Large intestine (tissue), 3 donors: ENCODE data around the gene GAGE12J. TPM values are rescaled to one million over a fixed set of nuclear protein-coding genes. Genes with fewer than 3 reads are reported as not detected.
"Not testable (repeated sequence)": the region's sequence is repeated elsewhere in the genome, so short reads cannot be mapped to it uniquely, and the experiment has no call there.

ENCODE experiments used
- DNase-seq, 2 donors: peaks; one replicate each; pipeline versions ENCODE4 v3.0.0 to v3.0.0-alpha.2; 2013
- H3K27ac ChIP-seq: one replicate; pipeline ENCODE4 v1.5.1; 2013; ENCODE audit warnings: low read length
- H3K27me3 ChIP-seq: 2 replicates; pipeline ENCODE4 v1.6.1; 2013; ENCODE audit warnings: low read length; ENCODE audit not compliant: control insufficient read depth, insufficient read depth
- H3K36me3 ChIP-seq: 2 replicates; pipeline ENCODE4 v1.6.1; 2013; ENCODE audit warnings: low read length; ENCODE audit not compliant: control insufficient read depth, insufficient read depth
- H3K4me1 ChIP-seq: one replicate; pipeline ENCODE4 v1.6.1; 2013; ENCODE audit warnings: low read length; ENCODE audit not compliant: control insufficient read depth, insufficient read depth
- H3K4me3 ChIP-seq: one replicate; pipeline ENCODE4 v1.5.1; 2013; ENCODE audit warnings: low read length
- H3K9me3 ChIP-seq: one replicate; pipeline ENCODE4 v1.6.1; 2013; ENCODE audit warnings: mild to moderate bottlenecking, low read depth, low read length, moderate library complexity; ENCODE audit not compliant: control insufficient read depth
- WGBS: methylation state at CpG from one replicate; pipeline ENCODE4 v1.1.5; 2013; ENCODE audit warnings: low lambda C conversion rate; ENCODE audit not compliant: insufficient coverage; 5-methylcytosine and 5-hydroxymethylcytosine counted together
- polyA plus RNA-seq: library from polyadenylated mRNA; unstranded; fragments of 120-200 nt; gene quantifications from one replicate; pipeline ENCODE4 v1.2.1, GENCODE V29; 2013

Gene GAGE12J
- polyA plus RNA-seq, 1 donor = not detected

- H3K27me3 ChIP-seq = no peaks in the 10 kb centered on the region
- peaks cover 8% of the 10 kb centered on the region for H3K4me1 ChIP-seq
- peak; percentile 4 to 52 for DNase-seq
- H3K36me3 ChIP-seq = no peaks in the 10 kb centered on the region
- no CpG with 5 or more reads among the region's 8 CpGs for WGBS
- no peaks in the 10 kb centered on the region for H3K9me3 ChIP-seq
- no peak overlapping the region for H3K4me3 ChIP-seq
- no peak overlapping the region for H3K27ac ChIP-seq
These were observed 12.3 kb upstream of the GAGE12J start for GRCh38 chrX:49309401-49309981.

- H3K27ac ChIP-seq = no peak overlapping the region
- DNase-seq = no peak
- peaks cover 8% of the 10 kb centered on the region for H3K4me1 ChIP-seq
- no CpG with 5 or more reads among the region's 18 CpGs for WGBS
- H3K4me3 ChIP-seq = no peak overlapping the region
- H3K27me3 ChIP-seq = no peaks in the 10 kb centered on the region
- no peaks in the 10 kb centered on the region for H3K9me3 ChIP-seq
- H3K36me3 ChIP-seq = no peaks in the 10 kb centered on the region
These were observed 11.5 kb upstream of the GAGE12J start for GRCh38 chrX:49310371-49310770.

- Histone ChIP-seq H3K36me3 (no peaks in the 10 kb centered on the region), H3K27ac (no peak overlapping the region), H3K9me3 (no peaks in the 10 kb centered on the region), H3K27me3 (no peaks in the 10 kb centered on the region), H3K4me3 (no peak overlapping the region), H3K4me1 (peaks cover 8% of the 10 kb centered on the region)
- WGBS = no CpG with 5 or more reads among the region's 2 CpGs
- DNase-seq = no peak
These were observed 9.7 kb upstream of the GAGE12J start for GRCh38 chrX:49312176-49312575.

GRCh38 chrX:49316085-49316484 is 5.8 kb upstream of the GAGE12J start:
- H3K36me3 ChIP-seq = no peaks in the 10 kb centered on the region
- H3K4me1 ChIP-seq = no peaks in the 10 kb centered on the region
- no peaks in the 10 kb centered on the region for H3K27me3 ChIP-seq
- no peak overlapping the region for H3K4me3 ChIP-seq
- WGBS = no CpG with 5 or more reads among the region's 4 CpGs
- no peak for DNase-seq
- H3K9me3 ChIP-seq = no peaks in the 10 kb centered on the region
- no peak overlapping the region for H3K27ac ChIP-seq

- not testable (repeated sequence) for H3K27me3 ChIP-seq, H3K4me1 ChIP-seq, DNase-seq, H3K9me3 ChIP-seq, H3K4me3 ChIP-seq, H3K36me3 ChIP-seq, H3K27ac ChIP-seq
- WGBS = no CpG with 5 or more reads among the region's 27 CpGs
These were observed 429 bp downstream of the GAGE12J start for GRCh38 chrX:49322266-49322665.

GRCh38 chrX:49323735-49324134 is 1.9 kb downstream of the GAGE12J start:
- not testable (repeated sequence) for H3K27me3 ChIP-seq, H3K27ac ChIP-seq, DNase-seq, H3K4me1 ChIP-seq, H3K9me3 ChIP-seq, H3K4me3 ChIP-seq, H3K36me3 ChIP-seq
- WGBS = no CpG with 5 or more reads among the region's 7 CpGs

- not testable (repeated sequence) for H3K4me3 ChIP-seq, DNase-seq, H3K27ac ChIP-seq, H3K27me3 ChIP-seq, H3K36me3 ChIP-seq, H3K9me3 ChIP-seq, H3K4me1 ChIP-seq
- 80% methylated on average over 1 of the region's 11 CpGs for WGBS
These were observed 8.6 kb downstream of the GAGE12J start for GRCh38 chrX:49330421-49330820.

- not testable (repeated sequence) for H3K36me3 ChIP-seq, H3K4me1 ChIP-seq, H3K27ac ChIP-seq, H3K9me3 ChIP-seq, H3K27me3 ChIP-seq, DNase-seq, H3K4me3 ChIP-seq
- WGBS = no CpG with 5 or more reads among the region's 16 CpGs
These were observed 9.4 kb downstream of the GAGE12J start, which contains the start of gene GAGE13 for GRCh38 chrX:49331282-49331681. Gene GAGE13 (plus strand): TSS chrX:49331582. CDS start chrX:49332738, 1,156 bp downstream.

GRCh38 chrX:49331841-49332240 is 10.0 kb downstream of the GAGE12J start:
- not testable (repeated sequence) for H3K9me3 ChIP-seq, H3K4me1 ChIP-seq, H3K27me3 ChIP-seq, H3K27ac ChIP-seq, H3K4me3 ChIP-seq, DNase-seq, H3K36me3 ChIP-seq
- WGBS = no CpG with 5 or more reads among the region's 26 CpGs

- not testable (repeated sequence) for DNase-seq, H3K9me3 ChIP-seq, H3K27me3 ChIP-seq, H3K4me1 ChIP-seq, H3K4me3 ChIP-seq, H3K36me3 ChIP-seq, H3K27ac ChIP-seq
- WGBS = no CpG with 5 or more reads among the region's 24 CpGs
These were observed 19.6 kb downstream of the GAGE12J start for GRCh38 chrX:49341449-49341848.

GRCh38 chrX:49344496-49345175 is 22.8 kb downstream of the GAGE12J start:
- not testable (repeated sequence) for H3K4me3 ChIP-seq, H3K27me3 ChIP-seq, DNase-seq, H3K4me1 ChIP-seq, H3K36me3 ChIP-seq, H3K27ac ChIP-seq, H3K9me3 ChIP-seq
- 77% methylated on average over 2 of the region's 15 CpGs for WGBS
